ENCODE measurements around the gene KRTAP10-11. TPM values are rescaled to one million over a fixed set of nuclear protein-coding genes. Genes with fewer than 3 reads are reported as not detected.

Gene KRTAP10-11
- polyA plus RNA-seq, 3 donors: not detected

- no peaks in the 10 kb centered on the region for H3K4me1 Mint-ChIP-seq
- no peak overlapping the region for H3K27ac Mint-ChIP-seq
- H3K9ac ChIP-seq (ENCODE audit: insufficient read depth, low read length, poor library complexity, severe bottlenecking): no peak overlapping the region
- H3K27ac ChIP-seq (ENCODE audit: low read depth in 1 of 2, low read length in 2 of 2): no peak overlapping the region
- intact Hi-C loops (cut with micrococcal nuclease): no loop called here
- H3K4me1 ChIP-seq (ENCODE audit: control insufficient read depth in 1 of 2, insufficient read depth in 2 of 2, low read length in 2 of 2): no peaks in the 10 kb centered on the region
- H3K4me3 ChIP-seq (replicated peaks in 1 of 3; ENCODE audit: low read depth in 2 of 3, low read length in 3 of 3): no peak overlapping the region
- H4K20me1 ChIP-seq (ENCODE audit: insufficient read depth, low read length): no peaks in the 10 kb centered on the region
- TF ChIP-seq CTCF (IDR thresholded peaks at IDR 0.05): no peak
- no peak for DNase-seq
- H3K9me3 ChIP-seq (replicated peaks in 1 of 2; ENCODE audit: control insufficient read depth in 1 of 2, insufficient read depth in 1 of 2, low read length in 2 of 2): peaks cover 29 to 34% of the 10 kb centered on the region in 2 donors
- H3K4me2 ChIP-seq (replicated peaks; ENCODE audit: extremely low read depth, low read length, poor library complexity, severe bottlenecking): no peak overlapping the region
- H2AFZ ChIP-seq (ENCODE audit: insufficient read depth, low read depth, low read length, poor library complexity, severe bottlenecking): no peak overlapping the region
- H3K27me3 Mint-ChIP-seq (ENCODE audit: low read depth in 3 of 3): peaks cover 6 to 19% (median 7%) of the 10 kb centered on the region in 3 donors
- no peaks in the 10 kb centered on the region for H3K36me3 ChIP-seq (replicated peaks in 1 of 2; ENCODE audit: control insufficient read depth in 1 of 2, insufficient read depth in 2 of 2, low read length in 2 of 2)
- H3K4me3 Mint-ChIP-seq: no peak overlapping the region
- H3K27me3 ChIP-seq (ENCODE audit: control insufficient read depth in 2 of 2, insufficient read depth in 2 of 2, low read length in 2 of 2): no peaks in the 10 kb centered on the region
- H3K79me2 ChIP-seq (ENCODE audit: insufficient read depth, low read length): no peaks in the 10 kb centered on the region
- H3K36me3 Mint-ChIP-seq: no peaks in the 10 kb centered on the region
- peaks cover 31 to 63% (median 52%) of the 10 kb centered on the region in 7 donors for H3K9me3 Mint-ChIP-seq
- 83% methylated on average over 18 of the region's 18 CpGs for WGBS (ENCODE audit: insufficient coverage)
Observed at GRCh38 chr21:44628707-44629391, 17.4 kb upstream of the KRTAP10-11 start.

- Histone ChIP-seq H3K9me3 (replicated peaks in 1 of 2; ENCODE audit: control insufficient read depth in 1 of 2, insufficient read depth in 1 of 2, low read length in 2 of 2) (peaks cover 19 to 30% of the 10 kb centered on the region in 2 donors), H3K4me1 (ENCODE audit: control insufficient read depth in 1 of 2, insufficient read depth in 2 of 2, low read length in 2 of 2) (no peaks in the 10 kb centered on the region), H3K4me2 (replicated peaks; ENCODE audit: extremely low read depth, low read length, poor library complexity, severe bottlenecking) (no peak overlapping the region), H3K36me3 (replicated peaks in 1 of 2; ENCODE audit: control insufficient read depth in 1 of 2, insufficient read depth in 2 of 2, low read length in 2 of 2) (no peaks in the 10 kb centered on the region), H2AFZ (ENCODE audit: insufficient read depth, low read depth, low read length, poor library complexity, severe bottlenecking) (no peak overlapping the region), H3K27me3 (ENCODE audit: control insufficient read depth in 2 of 2, insufficient read depth in 2 of 2, low read length in 2 of 2) (no peaks in the 10 kb centered on the region), H3K27ac (ENCODE audit: low read depth in 1 of 2, low read length in 2 of 2) (no peak overlapping the region), H3K79me2 (ENCODE audit: insufficient read depth, low read length) (no peaks in the 10 kb centered on the region), H3K4me3 (replicated peaks in 1 of 3; ENCODE audit: low read depth in 2 of 3, low read length in 3 of 3) (no peak overlapping the region), H4K20me1 (ENCODE audit: insufficient read depth, low read length) (no peaks in the 10 kb centered on the region), H3K9ac (ENCODE audit: insufficient read depth, low read length, poor library complexity, severe bottlenecking) (no peak overlapping the region)
- intact Hi-C loops (cut with micrococcal nuclease): no loop called here
- whole genome bisulfite sequencing (ENCODE audit: insufficient coverage): 80% methylated on average over 1 of the region's 2 CpGs
- H3K27me3 Mint-ChIP-seq (ENCODE audit: low read depth in 3 of 3): peaks cover 6 to 21% (median 9%) of the 10 kb centered on the region in 3 donors
- H3K9me3 Mint-ChIP-seq: peaks cover 23 to 50% (median 40%) of the 10 kb centered on the region in 7 donors
- no peak overlapping the region for H3K4me3 Mint-ChIP-seq
- H3K4me1 Mint-ChIP-seq: no peaks in the 10 kb centered on the region
- H3K27ac Mint-ChIP-seq: no peak overlapping the region
- no peaks in the 10 kb centered on the region for H3K36me3 Mint-ChIP-seq
- TF ChIP-seq CTCF (IDR thresholded peaks at IDR 0.05): no peak
- DNase-seq: no peak
Observed at GRCh38 chr21:44630440-44630839, 15.8 kb upstream of the KRTAP10-11 start.
